Measurements from ENCODE around the gene CYP4F8. TPM values are rescaled to one million over a fixed set of nuclear protein-coding genes. Genes with fewer than 3 reads are reported as not detected.

CYP4F8 gene
- total and polyA plus RNA-seq, 10 donors, result not detected

- peaks cover 0 to 12% (median 0%) of the 10 kb centered on the region in 6 donors for H3K4me1 ChIP-seq
- peaks cover 0 to 53% (median 3%) of the 10 kb centered on the region in 7 donors for H3K27me3 ChIP-seq (replicated peaks in 1 of 7)
- DNase-seq, result no peak
- H3K27ac ChIP-seq, result no peak overlapping the region
- H3K9me3 ChIP-seq, result no peaks in the 10 kb centered on the region
- TF ChIP-seq POLR2AphosphoS5 (IDR thresholded peaks at IDR 0.05) (no peak), POLR2A (IDR thresholded peaks at IDR 0.05) (no peak), CTCF (IDR thresholded peaks at IDR 0.05 in 8 of 11, conservative IDR thresholded peaks at IDR 0.05 in 3 of 11) (no peak)
- H3K36me3 ChIP-seq, result no peaks in the 10 kb centered on the region
- 8 to 22% (median 12%) methylated on average over 4 to 9 of the region's 9 CpGs for WGBS, 5 donors
- no peak overlapping the region for H3K4me3 ChIP-seq
- intact Hi-C loops (cut with DNase I; ENCODE audit: low total_unique reads), result no loop called here
Observed at GRCh38 chr19:15623711-15624318, 8.8 kb downstream of the CYP4F8 start.

DNA sequence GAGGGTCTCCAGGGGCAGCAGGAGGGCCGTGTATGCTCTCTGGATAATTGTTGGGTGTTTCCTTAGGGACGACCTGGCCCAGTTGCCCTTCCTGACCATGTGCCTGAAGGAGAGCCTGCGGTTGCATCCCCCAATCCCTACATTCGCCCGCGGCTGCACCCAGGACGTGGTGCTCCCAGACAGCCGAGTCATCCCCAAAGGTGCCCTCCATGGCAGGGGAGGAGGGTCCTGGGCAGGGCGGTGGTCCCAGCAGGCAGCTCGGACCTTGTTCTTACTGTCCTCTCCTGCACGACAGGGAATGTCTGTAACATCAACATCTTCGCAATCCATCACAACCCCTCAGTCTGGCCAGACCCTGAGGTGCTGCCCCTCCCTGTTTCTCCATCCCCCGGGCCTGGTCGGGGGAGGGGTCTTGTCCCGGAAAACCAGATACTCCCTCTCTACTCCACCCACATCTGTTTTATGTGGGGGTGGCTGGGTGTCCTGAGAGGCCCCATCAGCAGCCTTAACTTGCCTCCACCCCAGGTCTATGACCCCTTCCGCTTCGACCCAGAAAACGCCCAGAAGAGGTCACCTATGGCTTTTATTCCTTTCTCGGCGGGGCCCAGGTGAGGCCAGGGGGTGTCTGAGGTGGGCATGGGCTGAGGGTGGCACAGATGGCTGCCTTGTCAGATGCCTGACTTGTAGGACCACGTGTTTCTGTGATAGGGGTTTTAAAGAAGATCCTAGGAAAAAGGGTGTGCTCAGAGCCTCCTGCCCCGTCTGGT lies 13.4 kb downstream of the CYP4F8 start:
- Histone ChIP-seq H3K9me3 (no peaks in the 10 kb centered on the region), H3K36me3 (no peaks in the 10 kb centered on the region), H3K27ac (no peak overlapping the region), H3K4me3 (no peak overlapping the region), H3K27me3 (replicated peaks in 1 of 7) (peaks cover 0 to 37% (median 6%) of the 10 kb centered on the region in 7 donors), H3K4me1 (peaks cover 0 to 29% (median 8%) of the 10 kb centered on the region in 6 donors)
- no peak for DNase-seq
- TF ChIP-seq POLR2AphosphoS5 (IDR thresholded peaks at IDR 0.05) (no peak), CTCF (IDR thresholded peaks at IDR 0.05 in 8 of 11, conservative IDR thresholded peaks at IDR 0.05 in 3 of 11) (no peak), POLR2A (IDR thresholded peaks at IDR 0.05) (no peak)
- intact Hi-C loops (cut with DNase I; ENCODE audit: low total_unique reads), result loop anchor here (5.0 kb wide), 2 partner anchors 239 to 554 kb away; no protein-coding TSS in a partner anchor
- 59 to 65% (median 62%) methylated on average over 22 of the region's 22 CpGs for WGBS, 5 donors

GRCh38 chr19:15629003-15629880 lies 14.2 kb downstream of the CYP4F8 start:
- Histone ChIP-seq H3K27me3 (replicated peaks in 1 of 7) (peaks cover 0 to 29% (median 6%) of the 10 kb centered on the region in 7 donors), H3K4me3 (peak overlapping the region in 1 of 8 donors; percentile 30), H3K9me3 (peaks cover 0 to 1% (median 0%) of the 10 kb centered on the region in 8 donors), H3K4me1 (peaks cover 0 to 38% (median 9%) of the 10 kb centered on the region in 6 donors), H3K27ac (peak overlapping the region in 1 of 8 donors; percentile 23), H3K36me3 (no peaks in the 10 kb centered on the region)
- DNase-seq, result peak; percentile 97
- intact Hi-C loops (cut with DNase I; ENCODE audit: low total_unique reads), result loop anchor here (5.0 kb wide), 2 partner anchors 238 to 553 kb away; no protein-coding TSS in a partner anchor
- TF ChIP-seq POLR2A (IDR thresholded peaks at IDR 0.05) (no peak), CTCF (IDR thresholded peaks at IDR 0.05 in 8 of 11, conservative IDR thresholded peaks at IDR 0.05 in 3 of 11) (peak; percentile 73 to 96 (median 94))
- WGBS, 5 donors, result 4 to 16% (median 9%) methylated on average over 13 to 25 of the region's 25 CpGs

Data from spleen (tissue), 11 donors.